ENCODE data around the gene IKBKE.

DNA sequence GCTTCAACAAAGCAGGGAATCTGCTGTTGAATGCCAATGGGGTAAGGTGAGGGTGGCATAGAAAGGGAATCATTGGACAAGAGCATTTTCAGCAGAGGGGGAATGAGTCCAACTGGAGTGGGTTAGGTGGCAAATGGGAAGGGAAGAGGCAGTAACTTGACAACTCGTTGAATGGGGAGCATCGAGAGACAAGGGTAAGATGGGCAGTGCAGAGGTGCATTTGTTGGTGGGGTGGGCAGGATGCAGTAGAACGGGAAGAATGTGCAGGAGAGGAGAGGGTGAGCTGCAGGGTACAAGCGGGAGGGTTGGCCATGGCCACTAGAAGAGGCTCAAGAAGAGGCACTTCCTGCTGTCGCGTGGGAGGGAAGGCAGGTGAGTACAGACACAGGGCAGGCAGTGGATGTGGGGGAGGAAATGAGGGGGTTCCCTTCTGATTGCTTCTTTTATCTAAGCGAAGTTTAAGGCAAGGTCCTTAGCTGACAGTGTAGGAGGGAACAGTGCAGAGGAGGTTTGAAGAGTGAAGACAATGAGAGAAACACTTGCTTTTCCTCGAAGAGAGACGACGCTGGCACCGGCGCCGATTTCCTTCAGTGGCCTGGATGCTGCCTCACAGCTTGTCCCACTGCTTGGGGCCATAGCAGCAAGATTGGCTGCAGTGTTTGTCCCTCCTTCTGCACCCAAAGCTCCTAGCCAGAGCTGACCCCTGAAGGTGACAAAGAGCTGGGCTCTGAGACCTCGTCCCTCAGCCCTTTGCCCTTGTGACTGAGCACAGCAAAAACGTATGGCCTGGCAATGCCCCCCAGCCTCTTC is 3.2 kb upstream of the IKBKE start:
- TF ChIP-seq CTCF (conservative IDR thresholded peaks at IDR 0.05; ENCODE audit: low read length) (no peak), EZH2phosphoT487 (IDR thresholded peaks at IDR 0.05; ENCODE audit: borderline replicate concordance) (no peak)
